Measurements from ENCODE around the gene GOLGA6A.

GRCh38 chr15:74037171-74038117 is 44.9 kb downstream of the GOLGA6A start:
- no peak for TF ChIP-seq CTCF (IDR thresholded peaks at IDR 0.05; ENCODE audit: low read length)
- TF ChIP-seq EZH2 (IDR thresholded peaks at IDR 0.05; ENCODE audit: borderline replicate concordance, low read length) = no peak

All from OCI-LY1 (cell line).